HepG2 (cell line): ENCODE measurements around the gene ITPR1. TPM values are rescaled to one million over a fixed set of nuclear protein-coding genes. Genes with fewer than 3 reads are reported as not detected.

Experiments
- RAD51 ChIP-seq: fragments of 450-650 bp; IDR thresholded peaks from 2 replicates; pipeline ENCODE4 v1.6.1; 2016; ENCODE audit warnings: borderline replicate concordance
- SP1 ChIP-seq, 2 experiments: fragments of 450-650 bp in 1 of 2; sonication (generic) in 1 of 2; formaldehyde crosslinking in 1 of 2; IDR thresholded peaks; 2 replicates each; pipeline versions ENCODE4 v1.4.0 to v1.6.1; 2016 to 2020; ENCODE audit warnings: missing genetic modification reagents in 1 of 2
- ZNF737 ChIP-seq: sonication (generic); formaldehyde crosslinking; IDR thresholded peaks from 2 replicates; pipeline ENCODE4 v1.5.0; 2020; ENCODE audit warnings: missing genetic modification reagents, mild to moderate bottlenecking, borderline replicate concordance
- polyA plus RNA-seq, 8 experiments: library from polyadenylated mRNA; depleted of rRNA in 3 of 8; stranded (reverse) in 7 of 8; unstranded in 1 of 8; fragments of >200 nt; fragmentation: Illumina TruSeq in 4 of 8; extraction: Trizol in 4 of 8; gene quantifications; 2 replicates each; pipeline versions ENCODE4 v1.2.1 to v1.2.3, GENCODE V29; 2011 to 2016; ENCODE audit warnings: low read depth in 4 of 8, missing spikeins in 1 of 8, mixed read lengths in 1 of 8; ENCODE audit not compliant: insufficient read depth in 1 of 8
- total RNA-seq, 5 experiments: library from RNA; depleted of rRNA; stranded (reverse); fragments of >200 nt; fragmentation: Illumina TruSeq; extraction: Trizol; gene quantifications; 2 replicates each; pipeline ENCODE4 v1.2.3, GENCODE V29; 2016; ENCODE audit warnings: low read depth in 1 of 5
- TF ChIP-seq, protein P1 (sequence below): sonication (generic); formaldehyde crosslinking; IDR thresholded peaks from 2 replicates; pipeline ENCODE4 v1.4.0; 2020; ENCODE audit warnings: missing genetic modification reagents, borderline replicate concordance
- TF ChIP-seq, protein P2 (sequence below): sonication (generic); formaldehyde crosslinking; IDR thresholded peaks from 2 replicates; pipeline ENCODE4 v1.5.0; 2020; ENCODE audit warnings: mild to moderate bottlenecking, missing genetic modification reagents, borderline replicate concordance
- TF ChIP-seq, protein P3 (sequence below): sonication (generic); formaldehyde crosslinking; IDR thresholded peaks from 2 replicates; pipeline ENCODE4 v1.9.0; 2022; ENCODE audit warnings: missing genetic modification reagents, mild to moderate bottlenecking, borderline replicate concordance

ITPR1 gene
- total and polyA plus RNA-seq, 2 of the 13 experiments (the other 11 are each of a cell fraction or from before 2014, with no cell fraction given) = 10.0 to 11.4 TPM

DNA sequence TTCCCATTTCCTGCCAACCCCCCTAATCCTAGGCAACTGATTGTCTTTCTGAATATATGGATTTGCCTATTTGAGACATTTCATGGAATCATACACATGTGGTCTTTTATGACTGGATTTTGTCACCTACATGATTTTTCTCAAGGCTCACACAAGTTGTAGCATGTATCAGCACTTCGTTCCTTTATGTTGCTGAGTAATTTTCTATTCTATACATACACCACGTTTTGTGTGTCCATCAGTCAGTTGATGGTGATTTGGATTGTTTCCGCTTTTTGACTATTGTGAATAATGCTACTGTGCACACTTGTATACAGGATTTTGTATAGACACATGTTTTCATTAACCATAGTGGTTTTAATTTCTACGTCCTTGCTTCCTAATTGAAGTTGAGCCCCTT, 203.1 kb downstream of the ITPR1 start (continued):
- TF ChIP-seq, protein P1, sequence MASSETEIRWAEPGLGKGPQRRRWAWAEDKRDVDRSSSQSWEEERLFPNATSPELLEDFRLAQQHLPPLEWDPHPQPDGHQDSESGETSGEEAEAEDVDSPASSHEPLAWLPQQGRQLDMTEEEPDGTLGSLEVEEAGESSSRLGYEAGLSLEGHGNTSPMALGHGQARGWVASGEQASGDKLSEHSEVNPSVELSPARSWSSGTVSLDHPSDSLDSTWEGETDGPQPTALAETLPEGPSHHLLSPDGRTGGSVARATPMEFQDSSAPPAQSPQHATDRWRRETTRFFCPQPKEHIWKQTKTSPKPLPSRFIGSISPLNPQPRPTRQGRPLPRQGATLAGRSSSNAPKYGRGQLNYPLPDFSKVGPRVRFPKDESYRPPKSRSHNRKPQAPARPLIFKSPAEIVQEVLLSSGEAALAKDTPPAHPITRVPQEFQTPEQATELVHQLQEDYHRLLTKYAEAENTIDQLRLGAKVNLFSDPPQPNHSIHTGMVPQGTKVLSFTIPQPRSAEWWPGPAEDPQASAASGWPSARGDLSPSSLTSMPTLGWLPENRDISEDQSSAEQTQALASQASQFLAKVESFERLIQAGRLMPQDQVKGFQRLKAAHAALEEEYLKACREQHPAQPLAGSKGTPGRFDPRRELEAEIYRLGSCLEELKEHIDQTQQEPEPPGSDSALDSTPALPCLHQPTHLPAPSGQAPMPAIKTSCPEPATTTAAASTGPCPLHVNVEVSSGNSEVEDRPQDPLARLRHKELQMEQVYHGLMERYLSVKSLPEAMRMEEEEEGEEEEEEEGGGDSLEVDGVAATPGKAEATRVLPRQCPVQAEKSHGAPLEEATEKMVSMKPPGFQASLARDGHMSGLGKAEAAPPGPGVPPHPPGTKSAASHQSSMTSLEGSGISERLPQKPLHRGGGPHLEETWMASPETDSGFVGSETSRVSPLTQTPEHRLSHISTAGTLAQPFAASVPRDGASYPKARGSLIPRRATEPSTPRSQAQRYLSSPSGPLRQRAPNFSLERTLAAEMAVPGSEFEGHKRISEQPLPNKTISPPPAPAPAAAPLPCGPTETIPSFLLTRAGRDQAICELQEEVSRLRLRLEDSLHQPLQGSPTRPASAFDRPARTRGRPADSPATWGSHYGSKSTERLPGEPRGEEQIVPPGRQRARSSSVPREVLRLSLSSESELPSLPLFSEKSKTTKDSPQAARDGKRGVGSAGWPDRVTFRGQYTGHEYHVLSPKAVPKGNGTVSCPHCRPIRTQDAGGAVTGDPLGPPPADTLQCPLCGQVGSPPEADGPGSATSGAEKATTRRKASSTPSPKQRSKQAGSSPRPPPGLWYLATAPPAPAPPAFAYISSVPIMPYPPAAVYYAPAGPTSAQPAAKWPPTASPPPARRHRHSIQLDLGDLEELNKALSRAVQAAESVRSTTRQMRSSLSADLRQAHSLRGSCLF = no peak
- TF ChIP-seq SP1 (IDR thresholded peaks at IDR 0.05) = no peak
- no peak for TF ChIP-seq SP1 (CRISPR knock-in tag; IDR thresholded peaks at IDR 0.05)
- TF ChIP-seq, protein P2, sequence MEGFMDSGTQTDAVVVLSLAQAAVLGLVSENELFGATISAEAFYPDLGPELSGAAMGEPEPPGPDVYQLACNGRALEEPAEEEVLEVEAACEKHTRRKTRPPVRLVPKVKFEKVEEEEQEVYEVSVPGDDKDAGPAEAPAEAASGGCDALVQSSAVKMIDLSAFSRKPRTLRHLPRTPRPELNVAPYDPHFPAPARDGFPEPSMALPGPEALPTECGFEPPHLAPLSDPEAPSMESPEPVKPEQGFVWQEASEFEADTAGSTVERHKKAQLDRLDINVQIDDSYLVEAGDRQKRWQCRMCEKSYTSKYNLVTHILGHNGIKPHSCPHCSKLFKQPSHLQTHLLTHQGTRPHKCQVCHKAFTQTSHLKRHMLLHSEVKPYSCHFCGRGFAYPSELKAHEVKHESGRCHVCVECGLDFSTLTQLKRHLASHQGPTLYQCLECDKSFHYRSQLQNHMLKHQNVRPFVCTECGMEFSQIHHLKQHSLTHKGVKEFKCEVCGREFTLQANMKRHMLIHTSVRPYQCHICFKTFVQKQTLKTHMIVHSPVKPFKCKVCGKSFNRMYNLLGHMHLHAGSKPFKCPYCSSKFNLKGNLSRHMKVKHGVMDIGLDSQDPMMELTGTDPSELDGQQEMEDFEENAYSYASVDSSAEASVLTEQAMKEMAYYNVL = no peak
- TF ChIP-seq RAD51 = no peak
- TF ChIP-seq, protein P3, sequence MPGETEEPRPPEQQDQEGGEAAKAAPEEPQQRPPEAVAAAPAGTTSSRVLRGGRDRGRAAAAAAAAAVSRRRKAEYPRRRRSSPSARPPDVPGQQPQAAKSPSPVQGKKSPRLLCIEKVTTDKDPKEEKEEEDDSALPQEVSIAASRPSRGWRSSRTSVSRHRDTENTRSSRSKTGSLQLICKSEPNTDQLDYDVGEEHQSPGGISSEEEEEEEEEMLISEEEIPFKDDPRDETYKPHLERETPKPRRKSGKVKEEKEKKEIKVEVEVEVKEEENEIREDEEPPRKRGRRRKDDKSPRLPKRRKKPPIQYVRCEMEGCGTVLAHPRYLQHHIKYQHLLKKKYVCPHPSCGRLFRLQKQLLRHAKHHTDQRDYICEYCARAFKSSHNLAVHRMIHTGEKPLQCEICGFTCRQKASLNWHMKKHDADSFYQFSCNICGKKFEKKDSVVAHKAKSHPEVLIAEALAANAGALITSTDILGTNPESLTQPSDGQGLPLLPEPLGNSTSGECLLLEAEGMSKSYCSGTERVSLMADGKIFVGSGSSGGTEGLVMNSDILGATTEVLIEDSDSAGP (CRISPR knock-in tag) = no peak
- no peak for TF ChIP-seq ZNF737
